Natural killer cell treated with Interleukin-12 subunit alpha and Interleukin-12 subunit beta and Interleukin-15 and Interleukin-18, amount 100 ng/mL, for 72 hours (primary cell): ENCODE measurements around the gene RESP18. TPM values are rescaled to one million over a fixed set of nuclear protein-coding genes. Genes with fewer than 3 reads are reported as not detected.

Experiments
- ATAC-seq, 2 donors: fragments of 150-1000 bp; cut with Tn5 transposase in 1 of 2; sonication (Bioruptor Pico), chemical (Tn5 transposase) in 1 of 2; 2 replicates each; pipeline ENCODE4 v1.10.0; 2021
- DNase-seq: peaks from one replicate; pipeline ENCODE4 v3.0.0; 2022; ENCODE audit warnings: low spot score
- H3K27ac Mint-ChIP-seq, 2 donors: 1 replicate in 1 of 2; 2 replicates in 1 of 2; pipeline ENCODE4 v1.8.0; 2022; ENCODE audit warnings: mixed read lengths in 2 of 2, mild to moderate bottlenecking in 1 of 2, moderate library complexity in 1 of 2
- H3K27me3 Mint-ChIP-seq, 2 donors: 1 replicate in 1 of 2; 2 replicates in 1 of 2; pipeline ENCODE4 v1.8.0; 2022; ENCODE audit warnings: mixed read lengths in 2 of 2
- H3K36me3 Mint-ChIP-seq: one replicate; pipeline ENCODE4 v1.8.0; 2022; ENCODE audit warnings: mixed read lengths
- H3K4me1 Mint-ChIP-seq, 2 donors: 1 replicate in 1 of 2; 2 replicates in 1 of 2; pipeline ENCODE4 v1.8.0; 2022; ENCODE audit warnings: low read depth in 2 of 2, mixed read lengths in 2 of 2, mild to moderate bottlenecking in 1 of 2
- H3K4me3 Mint-ChIP-seq: one replicate; pipeline ENCODE4 v1.8.0; 2022; ENCODE audit warnings: mixed read lengths
- H3K9me3 Mint-ChIP-seq: 2 replicates; pipeline ENCODE4 v1.8.0; 2022; ENCODE audit warnings: mixed read lengths
- total RNA-seq, 2 donors: library from RNA; stranded (reverse); gene quantifications; one replicate each; pipeline ENCODE4 v1.2.3, GENCODE V29; 2022

The RESP18 gene
- total RNA-seq, 2 donors from 2014 or later: not detected

- no peak for ATAC-seq
- no peak for DNase-seq
- Mint-ChIP-seq H3K27ac (peak overlapping the region in 1 of 2 donors; percentile 23), H3K27me3 (no peaks in the 10 kb centered on the region), H3K9me3 (no peaks in the 10 kb centered on the region), H3K36me3 (peaks cover 6% of the 10 kb centered on the region), H3K4me1 (peaks cover 27 to 29% of the 10 kb centered on the region in 2 donors), H3K4me3 (no peak overlapping the region)
These were observed 49.5 kb downstream of the RESP18 start for GRCh38 chr2:219282943-219283581.

GRCh38 chr2:219282375-219282774 lies 50.2 kb downstream of the RESP18 start:
- peaks cover 33 to 34% of the 10 kb centered on the region in 2 donors for H3K4me1 Mint-ChIP-seq
- no peaks in the 10 kb centered on the region for H3K9me3 Mint-ChIP-seq
- DNase-seq: no peak
- H3K27me3 Mint-ChIP-seq: no peaks in the 10 kb centered on the region
- peak overlapping the region in 1 of 2 donors; percentile 23 for H3K27ac Mint-ChIP-seq
- H3K36me3 Mint-ChIP-seq: peaks cover 6% of the 10 kb centered on the region
- no peak for ATAC-seq
- H3K4me3 Mint-ChIP-seq: no peak overlapping the region

- ATAC-seq (no peak), DNase-seq (no peak)
- no peaks in the 10 kb centered on the region for H3K27me3 Mint-ChIP-seq
- H3K27ac Mint-ChIP-seq: peak overlapping the region in 1 of 2 donors; percentile 33
- H3K4me1 Mint-ChIP-seq: peaks cover 37% of the 10 kb centered on the region in 2 donors
- peaks cover 6% of the 10 kb centered on the region for H3K36me3 Mint-ChIP-seq
- H3K4me3 Mint-ChIP-seq: no peak overlapping the region
- H3K9me3 Mint-ChIP-seq: no peaks in the 10 kb centered on the region
These were observed 51.0 kb downstream of the RESP18 start for GRCh38 chr2:219281588-219281987.

- peak overlapping the region; percentile 33 to 92 for H3K27ac Mint-ChIP-seq
- no peaks in the 10 kb centered on the region for H3K27me3 Mint-ChIP-seq
- peaks cover 6% of the 10 kb centered on the region for H3K36me3 Mint-ChIP-seq
- H3K4me3 Mint-ChIP-seq: peak overlapping the region; percentile 91
- H3K4me1 Mint-ChIP-seq: peaks cover 37% of the 10 kb centered on the region in 2 donors
- ATAC-seq (no peak), DNase-seq (no peak)
- no peaks in the 10 kb centered on the region for H3K9me3 Mint-ChIP-seq
These were observed 51.9 kb downstream of the RESP18 start for GRCh38 chr2:219280651-219281050.

GRCh38 chr2:219279916-219280516 lies 52.5 kb downstream of the RESP18 start:
- no peaks in the 10 kb centered on the region for H3K9me3 Mint-ChIP-seq
- DNase-seq (no peak), ATAC-seq (no peak)
- H3K27ac Mint-ChIP-seq: peak overlapping the region; percentile 92 to 93
- H3K4me3 Mint-ChIP-seq: peak overlapping the region; percentile 91
- peaks cover 6% of the 10 kb centered on the region for H3K36me3 Mint-ChIP-seq
- H3K27me3 Mint-ChIP-seq: no peaks in the 10 kb centered on the region
- peaks cover 37% of the 10 kb centered on the region in 2 donors for H3K4me1 Mint-ChIP-seq

- peaks cover 37% of the 10 kb centered on the region in 2 donors for H3K4me1 Mint-ChIP-seq
- no peaks in the 10 kb centered on the region for H3K9me3 Mint-ChIP-seq
- ATAC-seq: peak; percentile 97
- peak within 1 kb of the TSS; percentile 92 to 93 for H3K27ac Mint-ChIP-seq
- peaks cover 6% of the 10 kb centered on the region for H3K36me3 Mint-ChIP-seq
- DNase-seq: peak; percentile 99
- H3K4me3 Mint-ChIP-seq: peak within 1 kb of the TSS; percentile 91
- H3K27me3 Mint-ChIP-seq: no peaks in the 10 kb centered on the region
These were observed 53.2 kb downstream of the RESP18 start, which contains the start of gene DNAJB2 for GRCh38 chr2:219279151-219279915. Gene DNAJB2 (plus strand): TSS chr2:219279366. CDS start chr2:219279834, 468 bp downstream.

- DNase-seq: no peak
- ATAC-seq: no peak
- Mint-ChIP-seq H3K27ac (peak overlapping the region; percentile 92 to 93), H3K4me3 (peak overlapping the region; percentile 91), H3K27me3 (no peaks in the 10 kb centered on the region), H3K9me3 (no peaks in the 10 kb centered on the region), H3K36me3 (peaks cover 6% of the 10 kb centered on the region), H3K4me1 (peaks cover 37% of the 10 kb centered on the region in 2 donors)
These were observed 53.8 kb downstream of the RESP18 start for GRCh38 chr2:219278655-219279150.

- Mint-ChIP-seq H3K9me3 (no peaks in the 10 kb centered on the region), H3K36me3 (peaks cover 3% of the 10 kb centered on the region)
These were observed 54.6 kb downstream of the RESP18 start for GRCh38 chr2:219277703-219278654.

More at GRCh38 chr2:219277703-219278654, 54.6 kb downstream of the RESP18 start:
- ATAC-seq: no peak
- Mint-ChIP-seq H3K27me3 (no peaks in the 10 kb centered on the region), H3K4me1 (peaks cover 33 to 35% of the 10 kb centered on the region in 2 donors), H3K27ac (peak overlapping the region; percentile 92 to 93), H3K4me3 (peak overlapping the region; percentile 91)
- DNase-seq: no peak

Other genes with a start within 250 kb of the RESP18 start
- gene NHEJ1, start 171.9 kb downstream of the RESP18 start, total RNA-seq: 10 to 100 TPM; 17.9 to 18.8 TPM
- gene SLC23A3, start 162.7 kb downstream of the RESP18 start, total RNA-seq: 1 to 10 TPM; 2.4 to 3.3 TPM
- 10 to 100 TPM; 60.8 to 68.5 TPM for gene CNPPD1, start 155.8 kb downstream of the RESP18 start, total RNA-seq
- gene RETREG2, start 154.5 kb downstream of the RESP18 start, total RNA-seq: 10 to 100 TPM; 69.3 to 79.8 TPM
- gene ZFAND2B, start 126.0 kb downstream of the RESP18 start, total RNA-seq: 10 to 100 TPM; 40.4 to 51.8 TPM
- 10 to 100 TPM; 16.7 to 18.1 TPM for gene ABCB6, start 113.8 kb downstream of the RESP18 start, total RNA-seq
- 10 to 100 TPM; 43.0 to 52.7 TPM for gene ATG9A, start 103.1 kb downstream of the RESP18 start, total RNA-seq
- gene ANKZF1, start 102.9 kb downstream of the RESP18 start, total RNA-seq: 10 to 100 TPM; 82.5 to 87.6 TPM
- gene GLB1L, start 87.3 kb downstream of the RESP18 start, total RNA-seq: 1 to 10 TPM; 3.5 to 3.6 TPM
- gene STK16, start 87.3 kb downstream of the RESP18 start, total RNA-seq: 10 to 100 TPM; 26.8 to 27.8 TPM
- gene TUBA4B, start 79.5 kb downstream of the RESP18 start, total RNA-seq: not detected
- gene TUBA4A, start 78.8 kb downstream of the RESP18 start, total RNA-seq: 100 to 1,000 TPM; 159 to 161 TPM
- gene DNAJB2, start 53.4 kb downstream of the RESP18 start, total RNA-seq: 10 to 100 TPM; 43.4 to 47.9 TPM
- not detected for gene PTPRN, start 23.3 kb downstream of the RESP18 start, total RNA-seq
- 100 to 1,000 TPM in 1 of 2 donors, 10 to 100 TPM in 1; 85.3 to 116 TPM for gene DNPEP, start 55.2 kb upstream of the RESP18 start, total RNA-seq
- not detected for gene DES, start 85.6 kb upstream of the RESP18 start, total RNA-seq
- gene SPEG, start 102.1 kb upstream of the RESP18 start, total RNA-seq: under 1 TPM in 1 of 2 donors, not detected in 1; 0.86 TPM
- 10 to 100 TPM; 55.5 to 67.1 TPM for gene GMPPA, start 166.1 kb upstream of the RESP18 start, total RNA-seq
- gene ASIC4, start 181.7 kb upstream of the RESP18 start, total RNA-seq: under 1 TPM in 1 of 2 donors, not detected in 1; 0.12 TPM
- 10 to 100 TPM; 52.4 to 57.5 TPM for gene CHPF, start 211.1 kb upstream of the RESP18 start, total RNA-seq
- 1 to 10 TPM; 3.6 to 7.6 TPM for gene TMEM198, start 211.3 kb upstream of the RESP18 start, total RNA-seq
- 1 to 10 TPM in 1 of 2 donors, not detected in 1; 2.9 TPM for gene OBSL1, start 238.8 kb upstream of the RESP18 start, total RNA-seq
- gene INHA, start 239.6 kb upstream of the RESP18 start, total RNA-seq: not detected